H1 (cell line): ENCODE measurements around the gene DOCK11. TPM values are rescaled to one million over a fixed set of nuclear protein-coding genes. Genes with fewer than 3 reads are reported as not detected.

Experiments used
- CBX8 ChIP-seq: fragments of 300-800, 300-1000 bp; sonication (generic); IDR thresholded peaks from 2 replicates; pipeline ENCODE4 v1.7.1; 2016; ENCODE audit warnings: low read depth, low read length, borderline replicate concordance
- CHD2 ChIP-seq: IDR thresholded peaks from 2 replicates; pipeline ENCODE4 v1.6.1; 2012; ENCODE audit warnings: low read length, improper control_type of control experiment
- CHD7 ChIP-seq: fragments of 300-600 bp; sonication (generic); IDR thresholded peaks from 2 replicates; pipeline ENCODE4 v1.7.1; 2012; ENCODE audit warnings: low read length, moderate library complexity, mild to moderate bottlenecking, inconsistent platforms; ENCODE audit not compliant: insufficient replicate concordance
- E2F6 ChIP-seq: IDR thresholded peaks from 2 replicates; pipeline ENCODE4 v1.6.1; 2012; ENCODE audit warnings: inconsistent platforms
- EGR1 ChIP-seq: IDR thresholded peaks from 2 replicates; pipeline ENCODE4 v1.6.1; 2011; ENCODE audit warnings: low read depth, low read length, borderline replicate concordance
- FOSL1 ChIP-seq: IDR thresholded peaks from 2 replicates; pipeline ENCODE4 v1.6.1; 2011; ENCODE audit warnings: mild to moderate bottlenecking, low read depth, low read length, moderate library complexity; ENCODE audit not compliant: insufficient read depth
- HDAC6 ChIP-seq: IDR thresholded peaks from one replicate; pipeline ENCODE4 v1.7.1; 2012; ENCODE audit warnings: low read depth, mild to moderate bottlenecking, inconsistent platforms, low read length, moderate library complexity
- SIN3A ChIP-seq, 2 experiments: IDR thresholded peaks in 1 of 2; conservative IDR thresholded peaks in 1 of 2; 2 replicates each; pipeline ENCODE4 v1.6.1; 2011 to 2012; ENCODE audit warnings: low read length in 2 of 2, improper control_type of control experiment in 1 of 2, low read depth in 1 of 2, mild to moderate bottlenecking in 1 of 2
- SP2 ChIP-seq: IDR thresholded peaks from 2 replicates; pipeline ENCODE4 v1.6.1; 2012; ENCODE audit warnings: mild to moderate bottlenecking, low read length, inconsistent platforms
- SP4 ChIP-seq: IDR thresholded peaks from 2 replicates; pipeline ENCODE4 v1.6.1; 2012; ENCODE audit warnings: low read length, inconsistent platforms
- TCF12 ChIP-seq: IDR thresholded peaks from 2 replicates; pipeline ENCODE4 v1.6.1; 2011; ENCODE audit warnings: low read depth, mild to moderate bottlenecking, low read length
- TEAD4 ChIP-seq: IDR thresholded peaks from 2 replicates; pipeline ENCODE4 v1.6.1; 2012; ENCODE audit warnings: low read depth, low read length, inconsistent platforms, mixed read lengths
- polyA plus RNA-seq, 7 experiments: library from polyadenylated mRNA; depleted of rRNA in 3 of 7; stranded (reverse) in 5 of 7; unstranded in 2 of 7; fragments of >200 nt in 5 of 7; fragments of 200-250 nt in 2 of 7; gene quantifications; 1 replicate in 5 of 7; 2 replicates in 1 of 7; 4 replicates in 1 of 7; pipeline versions ENCODE4 v1.2.1 to v1.2.3, GENCODE V29; 2011 to 2013; ENCODE audit warnings: missing spikeins in 2 of 7, mixed read lengths in 2 of 7
- total RNA-seq: library from RNA; stranded (reverse); fragmentation: NEBNext Ultra II Directional; extraction: Animal tissue kit (Norgen Biotek cat#: 25700); gene quantifications from 2 replicates; pipeline ENCODE4 v1.2.1, GENCODE V29; 2021

The DOCK11 gene
- total and polyA plus RNA-seq, 2 of the 8 experiments (the other 6 are each of a cell fraction or from before 2014, with no cell fraction given), result 4.9 to 12.0 TPM

- TF ChIP-seq CHD7 (no peak), TCF12 (no peak), E2F6 (no peak), SP2 (no peak), TEAD4 (no peak), CHD2 (no peak), HDAC6 (no peak), EGR1 (no peak), CBX8 (no peak), FOSL1 (no peak), SP4 (no peak), SIN3A (conservative IDR thresholded peaks at IDR 0.05 in 1 of 2, IDR thresholded peaks at IDR 0.05 in 1 of 2; ENCODE audit: low read depth in 1 of 2, low read length in 2 of 2) (no peak)
Measured at GRCh38 chrX:118630848-118631247, 135.2 kb downstream of the DOCK11 start (continued).
